ENCODE measurements around the gene ATP7B.

- TF ChIP-seq NR1H2 (CRISPR knock-in tag; IDR thresholded peaks at IDR 0.05): no peak
- TF ChIP-seq, protein P1, sequence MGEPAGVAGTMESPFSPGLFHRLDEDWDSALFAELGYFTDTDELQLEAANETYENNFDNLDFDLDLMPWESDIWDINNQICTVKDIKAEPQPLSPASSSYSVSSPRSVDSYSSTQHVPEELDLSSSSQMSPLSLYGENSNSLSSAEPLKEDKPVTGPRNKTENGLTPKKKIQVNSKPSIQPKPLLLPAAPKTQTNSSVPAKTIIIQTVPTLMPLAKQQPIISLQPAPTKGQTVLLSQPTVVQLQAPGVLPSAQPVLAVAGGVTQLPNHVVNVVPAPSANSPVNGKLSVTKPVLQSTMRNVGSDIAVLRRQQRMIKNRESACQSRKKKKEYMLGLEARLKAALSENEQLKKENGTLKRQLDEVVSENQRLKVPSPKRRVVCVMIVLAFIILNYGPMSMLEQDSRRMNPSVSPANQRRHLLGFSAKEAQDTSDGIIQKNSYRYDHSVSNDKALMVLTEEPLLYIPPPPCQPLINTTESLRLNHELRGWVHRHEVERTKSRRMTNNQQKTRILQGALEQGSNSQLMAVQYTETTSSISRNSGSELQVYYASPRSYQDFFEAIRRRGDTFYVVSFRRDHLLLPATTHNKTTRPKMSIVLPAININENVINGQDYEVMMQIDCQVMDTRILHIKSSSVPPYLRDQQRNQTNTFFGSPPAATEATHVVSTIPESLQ (CRISPR knock-in tag; IDR thresholded peaks at IDR 0.05): no peak
- TF ChIP-seq USF1 (CRISPR knock-in tag; IDR thresholded peaks at IDR 0.05): no peak
- TF ChIP-seq ZNF121 (CRISPR knock-in tag; IDR thresholded peaks at IDR 0.05): no peak
- TF ChIP-seq ZNF425 (CRISPR knock-in tag; conservative IDR thresholded peaks at IDR 0.05): no peak
- TF ChIP-seq, protein P2, sequence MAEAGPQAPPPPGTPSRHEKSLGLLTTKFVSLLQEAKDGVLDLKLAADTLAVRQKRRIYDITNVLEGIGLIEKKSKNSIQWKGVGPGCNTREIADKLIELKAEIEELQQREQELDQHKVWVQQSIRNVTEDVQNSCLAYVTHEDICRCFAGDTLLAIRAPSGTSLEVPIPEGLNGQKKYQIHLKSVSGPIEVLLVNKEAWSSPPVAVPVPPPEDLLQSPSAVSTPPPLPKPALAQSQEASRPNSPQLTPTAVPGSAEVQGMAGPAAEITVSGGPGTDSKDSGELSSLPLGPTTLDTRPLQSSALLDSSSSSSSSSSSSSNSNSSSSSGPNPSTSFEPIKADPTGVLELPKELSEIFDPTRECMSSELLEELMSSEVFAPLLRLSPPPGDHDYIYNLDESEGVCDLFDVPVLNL (CRISPR knock-in tag; IDR thresholded peaks at IDR 0.05; ENCODE audit: borderline replicate concordance, low read depth): no peak
- no peak for TF ChIP-seq NR2C2 (CRISPR knock-in tag; IDR thresholded peaks at IDR 0.05)
These were observed 36.8 kb downstream of the ATP7B start for GRCh38 chr13:51974482-51974881.
